ENCODE measurements around the gene ARPC4. TPM values are rescaled to one million over a fixed set of nuclear protein-coding genes. Genes with fewer than 3 reads are reported as not detected.

The ARPC4 gene
- total RNA-seq, 2 donors from 2014 or later, result 33.6 to 57.1 TPM

GRCh38 chr3:9806688-9807589 is 14.1 kb downstream of the ARPC4 start:
- intact Hi-C loops (cut with DNase I), result no loop called here
- 93 to 98% methylated on average over 6 of the region's 7 CpGs for WGBS, 2 donors
- Histone ChIP-seq H3K9me3 (no peaks in the 10 kb centered on the region), H3K27me3 (no peaks in the 10 kb centered on the region), H3K4me3 (no peak overlapping the region), H3K27ac (no peak overlapping the region), H3K36me3 (replicated peaks in 1 of 2; ENCODE audit: insufficient read depth in 1 of 2, low read depth in 2 of 2) (peaks cover 0 to 25% of the 10 kb centered on the region in 2 donors), H3K4me1 (peaks cover 21% of the 10 kb centered on the region)
- ATAC-seq, result no peak
- TF ChIP-seq CTCF (IDR thresholded peaks at IDR 0.05), result no peak
- no peak for TF ChIP-seq POLR2A (IDR thresholded peaks at IDR 0.05)
- DNase-seq, result no peak

GRCh38 chr3:9807981-9808344 is 15.1 kb downstream of the ARPC4 start:
- ATAC-seq, result no peak
- DNase-seq, result no peak
- no peaks in the 10 kb centered on the region for H3K27me3 ChIP-seq
- peaks cover 0 to 22% of the 10 kb centered on the region in 2 donors for H3K36me3 ChIP-seq (replicated peaks in 1 of 2; ENCODE audit: insufficient read depth in 1 of 2, low read depth in 2 of 2)
- WGBS, 2 donors, result 83 to 89% methylated on average over 2 of the region's 2 CpGs
- H3K27ac ChIP-seq, result peak overlapping the region in 1 of 4 donors; percentile 97
- no peaks in the 10 kb centered on the region for H3K9me3 ChIP-seq
- no peak overlapping the region for H3K4me3 ChIP-seq
- TF ChIP-seq POLR2A (IDR thresholded peaks at IDR 0.05), result no peak
- no peak for TF ChIP-seq CTCF (IDR thresholded peaks at IDR 0.05)
- H3K4me1 ChIP-seq, result peaks cover 21% of the 10 kb centered on the region
- intact Hi-C loops (cut with DNase I), result no loop called here

GRCh38 chr3:9808345-9809037 is 15.6 kb downstream of the ARPC4 start:
- 74 to 75% methylated on average over 6 to 7 of the region's 7 CpGs for WGBS, 2 donors
- peak overlapping the region; percentile 73 to 97 (median 88) for H3K27ac ChIP-seq
- intact Hi-C loops (cut with DNase I), result no loop called here
- H3K4me1 ChIP-seq, result peaks cover 21% of the 10 kb centered on the region
- peaks cover 0 to 17% of the 10 kb centered on the region in 2 donors for H3K36me3 ChIP-seq (replicated peaks in 1 of 2; ENCODE audit: insufficient read depth in 1 of 2, low read depth in 2 of 2)
- no peak for TF ChIP-seq POLR2A (IDR thresholded peaks at IDR 0.05)
- TF ChIP-seq CTCF (IDR thresholded peaks at IDR 0.05), result peak in 1 of 7 experiments; percentile 11
- DNase-seq, result peak in 1 of 4 donors; percentile 24
- H3K9me3 ChIP-seq, result no peaks in the 10 kb centered on the region
- H3K4me3 ChIP-seq, result no peak overlapping the region
- no peak for ATAC-seq
- H3K27me3 ChIP-seq, result no peaks in the 10 kb centered on the region

- peak overlapping the region; percentile 73 to 97 (median 88) for H3K27ac ChIP-seq
- intact Hi-C loops (cut with DNase I), result no loop called here
- DNase-seq (peak in 1 of 4 donors; percentile 35), ATAC-seq (peak; percentile 16)
- 77 to 89% methylated on average over 4 of the region's 4 CpGs for WGBS, 2 donors
- H3K27me3 ChIP-seq, result no peaks in the 10 kb centered on the region
- H3K4me3 ChIP-seq, result peak overlapping the region in 1 of 2 donors; percentile 51
- no peaks in the 10 kb centered on the region for H3K9me3 ChIP-seq
- H3K4me1 ChIP-seq, result peaks cover 21% of the 10 kb centered on the region
- no peak for TF ChIP-seq CTCF (IDR thresholded peaks at IDR 0.05)
- no peak for TF ChIP-seq POLR2A (IDR thresholded peaks at IDR 0.05)
- peaks cover 0 to 10% of the 10 kb centered on the region in 2 donors for H3K36me3 ChIP-seq (replicated peaks in 1 of 2; ENCODE audit: insufficient read depth in 1 of 2, low read depth in 2 of 2)
Observed at GRCh38 chr3:9809239-9809614, 16.3 kb downstream of the ARPC4 start.
